ENCODE measurements around the gene AKAP13.
"Not testable (repeated sequence)": the region's sequence is repeated elsewhere in the genome, so short reads cannot be mapped to it uniquely, and the experiment has no call there.

Gene AKAP13

DNA sequence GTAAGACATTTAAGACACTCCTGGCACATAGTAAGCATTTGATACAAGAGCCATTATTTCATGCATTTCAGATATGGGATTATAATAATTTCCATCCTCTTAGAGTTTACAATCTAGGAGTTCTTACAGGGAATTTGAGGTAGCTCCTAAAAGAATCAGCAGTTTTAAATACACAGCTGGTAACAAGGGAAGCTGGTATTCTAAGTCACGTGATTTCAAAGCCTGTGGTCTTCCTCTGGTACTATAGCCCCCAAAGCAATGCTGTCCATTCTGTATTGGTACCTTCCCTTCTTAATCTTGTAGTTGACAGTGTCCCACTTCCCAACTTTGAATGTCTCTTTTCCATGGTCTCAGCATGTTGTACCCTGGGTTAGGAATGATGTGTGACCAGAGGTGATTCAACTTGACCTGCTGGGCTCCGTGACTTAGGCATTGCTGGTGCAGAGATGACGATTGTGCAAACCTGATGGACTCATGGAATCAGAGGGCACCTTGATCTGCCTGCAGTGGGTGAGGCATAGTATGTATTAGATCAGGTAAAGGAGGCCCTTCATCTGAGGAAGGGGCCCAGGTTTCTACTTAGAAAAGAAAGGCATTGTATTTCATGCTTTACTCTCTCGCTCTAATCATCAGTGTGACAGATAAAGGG lies 122.9 kb downstream of the AKAP13 start:
- DNase-seq, result no peak

DNA sequence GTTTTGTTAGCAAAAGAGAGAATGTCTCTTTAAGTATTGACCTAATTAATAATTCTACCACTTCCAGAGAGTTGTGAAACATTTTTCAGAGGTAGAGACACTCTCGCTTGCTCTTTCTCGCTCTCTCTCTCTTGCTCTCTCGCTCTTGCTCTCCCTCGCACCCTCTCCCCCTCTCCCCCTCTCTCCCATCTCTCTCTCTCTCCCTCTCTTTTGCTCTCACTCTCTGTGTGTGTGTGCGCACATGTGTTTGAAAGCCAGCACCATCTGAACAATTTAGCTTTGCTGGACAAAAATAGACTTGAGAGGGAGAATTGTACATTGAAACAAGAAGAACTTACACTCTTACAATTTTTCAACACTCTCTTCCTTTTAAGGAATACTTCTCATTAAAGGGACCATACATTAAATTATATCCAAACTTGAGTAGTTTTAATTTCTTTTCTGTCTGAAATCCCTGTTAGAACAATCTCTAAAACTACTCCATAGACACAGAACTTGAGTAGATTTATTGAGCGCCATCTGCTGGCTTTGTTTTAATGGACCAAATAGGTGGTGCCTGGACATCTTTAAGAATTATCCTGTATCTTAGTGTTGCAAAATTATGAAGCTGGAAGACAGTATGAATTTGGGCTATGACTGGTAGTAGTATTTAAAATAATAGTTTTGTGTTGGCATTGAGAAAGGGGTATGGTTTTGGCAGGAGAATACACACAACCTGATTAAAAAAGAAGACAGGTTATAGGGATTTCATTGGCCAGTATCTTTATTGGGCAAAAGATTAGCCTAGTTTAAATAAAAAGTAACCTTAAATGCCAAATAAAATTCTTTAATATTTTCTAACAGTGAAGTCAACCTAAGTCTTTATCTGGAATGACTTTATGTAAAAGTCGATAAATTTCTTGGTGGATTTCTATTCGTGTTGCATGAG lies 124.6 kb downstream of the AKAP13 start:
- no peak for DNase-seq

DNA sequence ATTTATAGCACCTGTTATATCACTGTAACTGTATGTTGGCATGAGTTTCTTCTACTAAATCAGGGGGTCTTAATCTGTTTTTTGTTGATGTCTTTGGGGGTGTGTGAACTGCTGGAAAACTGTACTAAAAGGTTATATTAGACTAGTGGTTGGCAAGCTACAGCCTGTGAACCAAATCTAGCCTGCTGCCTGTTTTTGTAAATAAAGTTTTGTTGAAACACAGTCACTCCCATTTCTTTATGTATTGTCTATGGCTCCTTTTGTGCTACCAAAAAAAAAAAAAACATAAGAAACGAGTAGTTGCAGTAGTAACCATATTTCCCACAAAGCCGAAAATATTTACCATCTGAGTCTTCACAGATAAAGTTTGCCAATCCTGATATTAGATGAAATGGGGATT lies 126.7 kb downstream of the AKAP13 start:
- DNase-seq, result no peak

DNA sequence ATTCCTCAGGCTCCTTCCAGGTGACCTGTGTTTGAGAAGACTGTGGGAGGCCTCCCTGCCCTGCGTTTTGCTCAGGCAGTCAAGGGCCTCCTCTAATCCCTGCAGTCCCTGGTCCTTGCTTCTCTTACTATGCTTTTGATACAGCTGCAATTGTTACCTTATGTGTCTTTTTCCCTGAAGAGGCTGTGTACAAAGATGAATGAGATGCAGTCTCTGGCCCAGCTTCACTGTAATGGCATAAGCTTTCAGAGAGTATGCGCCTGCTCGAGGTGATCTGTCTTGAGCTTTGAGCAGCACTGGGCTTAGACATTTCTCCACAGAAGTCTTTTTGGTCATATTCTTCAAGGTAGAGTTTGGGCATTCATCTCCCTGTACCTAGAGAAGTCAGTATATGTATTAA lies 129.6 kb downstream of the AKAP13 start:
- no peak for DNase-seq

DNA sequence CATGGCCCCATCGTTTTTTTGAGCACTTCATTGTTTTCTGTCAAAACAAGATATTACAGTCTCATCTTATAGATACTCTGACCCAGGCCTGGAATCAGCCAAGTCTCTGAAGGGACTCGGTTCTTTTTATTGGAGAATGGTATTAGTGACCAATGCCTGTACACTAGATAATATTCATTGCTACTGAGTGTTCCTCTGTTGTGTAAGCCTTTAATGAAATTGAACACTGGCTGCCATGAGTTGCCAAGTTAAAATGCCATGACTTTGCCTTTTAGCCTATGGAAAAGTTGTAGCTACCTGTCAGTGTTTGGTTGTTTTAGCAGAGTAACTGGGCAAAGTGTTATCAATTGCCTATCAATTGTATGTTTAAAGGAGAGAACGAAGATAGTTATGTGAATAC lies 134.0 kb downstream of the AKAP13 start:
- DNase-seq, result no peak

DNA sequence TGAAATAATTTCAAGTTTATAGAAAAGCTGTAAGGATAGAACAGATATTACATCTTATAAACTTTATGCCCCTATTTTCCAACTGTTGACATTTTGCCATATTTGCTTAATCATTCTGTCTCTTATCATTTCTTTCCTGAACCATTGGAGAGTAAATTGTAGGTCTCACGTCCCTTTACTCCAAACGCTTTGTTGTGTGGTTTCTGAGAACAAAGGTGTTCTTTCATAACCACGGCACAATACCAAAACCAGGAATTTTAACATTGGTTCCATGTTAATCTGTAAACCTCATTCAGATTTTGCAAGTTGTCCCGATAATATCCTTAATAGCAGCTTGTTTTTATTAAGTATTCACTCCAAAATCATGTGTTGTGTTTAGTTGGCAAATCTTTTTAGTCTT lies 134.8 kb downstream of the AKAP13 start:
- DNase-seq, result no peak

DNA sequence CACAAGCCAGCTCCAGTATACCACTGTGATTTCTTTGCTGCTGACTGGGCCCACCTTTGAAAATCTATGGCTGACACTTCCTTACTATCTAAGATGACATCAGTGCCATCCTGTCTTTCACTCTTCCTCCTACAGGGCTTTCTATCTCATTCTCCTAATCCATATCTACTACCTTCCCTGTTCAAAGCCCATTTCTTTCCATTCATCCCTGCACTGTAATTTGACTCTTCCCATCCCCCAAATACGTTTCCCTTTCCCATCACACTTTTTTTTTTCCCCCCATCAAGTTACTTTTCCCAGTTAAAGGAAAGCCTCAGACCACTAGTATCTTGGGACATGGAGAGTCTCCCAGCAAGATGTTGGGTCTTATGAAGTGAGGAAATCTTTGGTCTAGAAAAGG lies 136.7 kb downstream of the AKAP13 start:
- no peak for DNase-seq

DNA sequence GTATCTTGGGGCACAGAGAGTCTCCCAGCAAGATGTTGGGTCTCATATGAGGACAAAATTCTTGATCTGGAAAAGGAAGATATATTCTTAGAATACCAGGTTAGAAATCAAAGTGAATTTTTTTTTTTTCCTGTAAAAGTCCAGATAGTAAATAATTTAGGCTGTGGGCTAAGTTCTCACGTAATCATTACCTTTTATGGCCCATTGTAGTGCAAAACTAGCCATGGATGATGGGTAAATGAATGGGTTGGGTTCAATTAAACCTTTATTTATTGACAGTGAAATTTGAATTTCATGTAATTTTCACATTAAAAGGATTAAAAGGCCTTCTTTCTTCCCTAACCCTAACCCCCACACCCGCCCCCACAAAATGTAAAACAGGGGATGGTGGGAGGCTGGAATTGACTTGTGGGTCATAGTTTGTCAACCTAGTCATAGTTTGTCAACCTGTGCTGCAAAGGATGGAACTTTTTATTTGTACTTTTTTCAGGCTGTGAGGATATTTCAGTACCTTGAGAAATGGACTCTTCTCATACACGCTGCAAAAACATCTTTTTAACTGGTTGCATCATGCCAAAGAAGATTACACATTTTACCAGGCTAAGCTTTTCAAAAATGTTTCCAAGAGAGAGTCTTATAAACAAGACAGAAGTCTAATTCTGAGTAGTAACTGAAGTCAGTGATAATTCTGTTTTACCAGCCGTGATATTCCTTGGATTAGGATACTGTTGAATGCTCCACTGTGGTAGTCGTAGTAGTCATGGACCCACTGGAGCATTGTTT lies 138.8 kb downstream of the AKAP13 start:
- no peak for DNase-seq

DNA sequence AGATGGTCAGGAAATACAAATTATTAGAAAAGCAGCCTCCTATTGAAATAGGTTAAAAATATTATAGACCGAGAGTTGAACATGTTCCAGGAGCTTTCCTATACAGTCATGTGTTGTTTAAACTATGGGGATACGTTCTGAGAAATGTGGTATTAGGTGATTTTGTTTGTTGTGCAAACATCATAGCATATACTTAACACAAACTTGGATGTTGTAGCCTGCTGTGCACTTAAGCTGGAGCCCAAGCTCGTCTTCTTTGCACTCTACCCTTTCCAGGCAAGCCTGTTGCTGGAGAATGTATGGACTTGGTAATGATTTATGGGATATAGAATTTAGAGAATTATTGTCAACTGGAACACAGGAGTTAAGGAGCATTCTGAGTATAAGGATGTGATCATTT lies 140.2 kb downstream of the AKAP13 start:
- no peak for DNase-seq

DNA sequence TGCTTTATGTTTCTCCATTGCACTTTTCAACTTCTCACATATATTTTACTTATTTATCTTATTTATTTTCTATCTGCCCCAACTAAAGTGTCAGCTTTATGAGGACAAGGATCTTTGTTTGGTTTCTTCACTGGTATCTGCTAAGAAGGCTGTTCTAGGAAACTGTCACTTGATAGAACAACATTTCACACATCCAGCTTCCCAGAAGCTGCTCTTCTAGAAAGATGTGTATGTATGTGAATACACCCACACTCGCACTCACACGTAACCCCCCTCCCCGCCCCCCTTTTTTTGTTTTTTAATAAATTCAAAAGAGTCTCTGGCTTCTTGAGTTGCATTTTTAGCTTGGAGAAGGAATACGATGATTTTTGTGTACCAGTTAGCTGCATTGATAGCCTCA lies 143.1 kb downstream of the AKAP13 start:
- DNase-seq, result no peak

DNA sequence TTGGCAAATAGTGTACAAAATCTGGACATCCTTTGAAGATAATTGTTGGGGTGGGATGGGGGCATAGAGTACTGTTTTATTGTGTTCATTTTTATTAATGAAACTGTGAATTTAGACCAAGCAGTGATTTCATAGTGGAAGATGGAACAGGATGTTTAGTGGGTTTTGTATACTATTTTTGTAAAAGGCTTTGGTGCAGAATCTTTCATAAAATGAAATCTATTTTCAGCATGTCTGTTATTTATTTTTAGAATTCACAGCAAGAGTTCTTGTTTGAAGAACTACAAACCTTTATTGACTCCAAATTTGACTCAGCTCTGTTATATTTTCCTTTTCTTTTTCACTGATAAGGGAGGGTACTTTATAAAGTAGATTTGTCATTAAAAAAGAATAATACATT lies 145.4 kb downstream of the AKAP13 start:
- DNase-seq, result no peak

DNA sequence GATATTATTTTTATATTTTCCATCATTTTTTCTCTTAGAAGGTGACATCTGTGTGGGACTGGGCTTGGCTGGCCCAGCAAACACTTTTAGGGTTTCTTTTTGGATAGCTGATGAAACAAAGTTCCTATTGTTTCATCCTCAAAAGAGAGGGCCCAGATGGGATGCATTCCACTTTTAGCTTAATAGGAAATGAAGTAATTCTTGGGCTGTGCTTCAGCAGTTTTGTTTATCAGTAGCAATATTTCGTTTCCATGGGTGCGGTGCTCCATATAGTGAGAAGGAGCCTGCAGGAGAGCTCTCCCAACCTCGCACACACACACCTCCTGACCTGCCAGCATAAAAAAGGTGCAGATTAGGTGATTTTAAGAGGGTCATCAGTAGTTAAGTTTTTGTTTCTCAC lies 147.5 kb downstream of the AKAP13 start:
- DNase-seq, result no peak

DNA sequence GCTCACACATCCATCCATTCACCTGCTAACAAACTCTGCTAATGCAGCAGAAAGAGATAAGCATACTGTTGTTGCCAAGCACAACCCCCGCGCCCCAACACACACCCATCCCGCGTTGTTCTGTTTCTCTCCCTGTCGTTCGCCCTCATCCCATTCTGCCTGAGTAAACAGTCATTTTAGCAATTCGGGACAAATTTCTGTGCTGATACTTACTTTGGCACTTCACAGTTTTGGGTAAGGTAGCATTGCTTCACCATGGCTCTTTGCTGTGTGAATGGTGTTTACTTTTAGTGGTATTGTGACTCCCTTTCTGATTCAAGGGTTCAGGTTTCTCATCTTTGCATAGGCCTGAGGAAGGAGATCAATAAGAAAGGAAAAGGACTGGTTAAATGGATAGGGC lies 149.7 kb downstream of the AKAP13 start:
- DNase-seq, result no peak

DNA sequence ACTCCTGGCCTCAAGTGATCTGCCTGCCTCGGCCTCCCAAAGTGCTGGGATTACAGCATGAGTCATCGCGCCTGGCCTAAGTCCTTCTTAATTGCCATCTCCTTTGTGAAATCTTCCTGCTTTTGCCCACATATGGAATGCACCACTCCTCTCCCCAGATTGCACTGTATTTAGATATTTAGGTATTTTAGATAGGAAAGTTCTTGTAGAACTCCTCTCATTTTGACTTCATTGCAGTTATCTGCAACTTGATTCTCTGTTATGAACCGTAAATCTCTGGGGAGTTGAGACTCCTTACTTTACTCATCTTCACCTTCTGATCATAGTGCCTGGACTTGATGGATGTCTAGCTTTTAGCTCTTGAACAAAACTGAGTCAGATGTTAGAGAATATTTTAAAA lies 150.7 kb downstream of the AKAP13 start:
- DNase-seq, result no peak

DNA sequence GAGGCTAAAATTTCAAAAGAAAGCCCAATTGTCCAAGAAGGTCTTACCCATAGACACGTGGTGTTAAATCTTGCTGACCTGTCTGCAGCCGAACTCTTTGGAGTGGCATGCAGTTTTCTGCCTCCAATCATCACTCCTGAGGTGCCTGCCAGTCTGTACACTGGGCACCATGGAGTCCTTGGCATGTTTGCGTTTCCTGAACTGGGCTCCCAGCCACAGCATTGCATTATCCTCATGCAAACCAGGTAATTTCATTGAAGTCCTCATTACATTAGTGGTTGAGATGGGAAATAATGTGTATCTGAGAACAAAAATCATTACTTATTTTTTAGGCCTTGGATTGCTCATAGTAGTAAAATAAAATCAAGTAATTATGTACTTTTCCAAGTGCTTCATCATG lies 152.3 kb downstream of the AKAP13 start:
- DNase-seq, result no peak

DNA sequence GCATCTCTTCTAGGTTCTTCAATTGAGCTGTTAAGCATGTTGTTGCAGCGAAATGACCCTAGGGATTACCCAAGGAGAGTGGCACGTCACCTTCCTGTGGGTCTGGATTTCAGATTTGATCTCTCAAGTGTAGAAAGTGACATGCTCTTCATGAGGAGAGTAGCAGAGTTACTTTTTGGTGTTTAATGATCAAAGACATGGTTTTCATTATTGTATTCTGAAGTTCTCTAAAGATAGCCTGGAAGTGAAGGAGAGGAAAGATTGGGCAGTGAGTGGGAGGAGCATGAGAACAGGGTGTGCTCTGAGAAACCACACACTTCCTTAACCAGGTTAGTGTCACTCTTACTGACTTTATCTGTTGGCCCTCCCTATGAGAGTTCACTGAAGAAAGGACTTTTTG lies 153.6 kb downstream of the AKAP13 start:
- no peak for DNase-seq

DNA sequence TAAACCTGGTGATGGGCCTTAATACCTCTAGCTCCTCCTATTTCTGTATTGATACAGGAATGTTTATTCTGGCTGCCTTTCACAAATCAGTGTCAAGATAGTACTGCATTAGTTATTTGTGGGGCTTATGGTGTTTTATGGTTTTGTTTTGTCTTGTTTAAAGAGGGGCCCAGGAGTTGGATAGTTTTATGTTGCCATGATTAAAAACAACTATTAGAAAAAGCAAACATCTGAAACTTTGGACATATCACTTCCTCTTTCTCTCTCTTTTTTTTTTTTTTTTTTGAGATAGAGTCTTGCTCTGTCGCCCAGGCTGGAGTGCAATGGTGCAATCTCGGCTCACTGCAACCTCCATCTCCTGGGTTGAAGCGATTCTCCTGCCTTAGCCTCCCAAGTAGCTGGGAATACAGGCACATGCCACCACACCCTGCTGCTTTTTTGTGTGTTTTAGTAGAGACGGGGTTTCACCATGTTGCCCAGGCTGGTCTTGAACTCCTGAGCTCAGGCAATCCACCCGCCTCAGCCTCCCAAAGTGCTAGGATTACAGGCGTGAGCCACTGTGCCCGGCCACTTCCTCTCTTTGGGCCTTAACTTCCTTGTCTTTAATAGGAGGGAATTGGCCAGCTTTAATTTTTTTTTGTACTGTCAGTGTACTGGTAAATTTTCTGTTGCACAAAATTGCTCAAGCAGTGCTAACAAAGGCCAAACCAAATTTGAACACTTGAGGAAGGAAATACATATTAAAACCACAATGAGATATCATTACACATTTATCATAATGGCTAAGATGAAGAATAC lies 155.3 kb downstream of the AKAP13 start:
- DNase-seq, result not testable (repeated sequence)

DNA sequence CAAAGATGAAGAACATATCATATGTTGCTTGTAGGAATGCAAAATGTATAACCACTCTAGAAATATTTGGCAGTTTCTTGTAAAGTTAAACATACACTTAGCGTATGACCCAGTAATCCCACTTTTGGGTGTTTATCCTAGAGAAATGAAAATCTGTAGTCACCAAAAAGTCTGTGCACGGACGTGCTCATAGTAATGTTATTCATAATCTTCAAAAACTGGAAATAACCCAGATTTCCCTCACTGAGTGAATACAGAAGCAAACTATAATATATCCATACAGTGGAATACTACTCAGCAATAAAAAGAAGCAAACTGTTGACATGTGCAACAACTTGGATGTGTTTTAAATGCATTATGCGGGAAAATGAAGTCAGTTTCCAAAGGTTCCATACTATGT lies 155.9 kb downstream of the AKAP13 start:
- DNase-seq, result no peak

DNA sequence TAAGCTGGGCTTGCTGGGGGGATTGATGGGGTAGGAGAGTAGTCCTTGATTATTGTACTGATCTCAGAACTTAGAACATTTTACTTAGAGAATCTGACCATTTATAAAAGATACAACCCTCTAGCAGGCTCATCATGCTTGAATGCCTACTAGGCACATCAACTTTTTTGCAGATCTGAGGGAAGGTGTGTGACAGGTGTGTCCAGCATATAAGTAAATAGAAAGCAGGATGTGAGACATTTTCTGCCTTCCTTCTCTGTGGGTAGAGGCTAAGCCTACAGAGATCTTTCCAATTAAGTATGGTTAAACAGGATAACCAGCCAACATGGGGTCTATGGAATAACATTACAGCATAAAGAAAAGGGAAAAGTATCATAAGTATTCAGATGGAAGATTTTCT lies 159.1 kb downstream of the AKAP13 start:
- DNase-seq, result no peak

DNA sequence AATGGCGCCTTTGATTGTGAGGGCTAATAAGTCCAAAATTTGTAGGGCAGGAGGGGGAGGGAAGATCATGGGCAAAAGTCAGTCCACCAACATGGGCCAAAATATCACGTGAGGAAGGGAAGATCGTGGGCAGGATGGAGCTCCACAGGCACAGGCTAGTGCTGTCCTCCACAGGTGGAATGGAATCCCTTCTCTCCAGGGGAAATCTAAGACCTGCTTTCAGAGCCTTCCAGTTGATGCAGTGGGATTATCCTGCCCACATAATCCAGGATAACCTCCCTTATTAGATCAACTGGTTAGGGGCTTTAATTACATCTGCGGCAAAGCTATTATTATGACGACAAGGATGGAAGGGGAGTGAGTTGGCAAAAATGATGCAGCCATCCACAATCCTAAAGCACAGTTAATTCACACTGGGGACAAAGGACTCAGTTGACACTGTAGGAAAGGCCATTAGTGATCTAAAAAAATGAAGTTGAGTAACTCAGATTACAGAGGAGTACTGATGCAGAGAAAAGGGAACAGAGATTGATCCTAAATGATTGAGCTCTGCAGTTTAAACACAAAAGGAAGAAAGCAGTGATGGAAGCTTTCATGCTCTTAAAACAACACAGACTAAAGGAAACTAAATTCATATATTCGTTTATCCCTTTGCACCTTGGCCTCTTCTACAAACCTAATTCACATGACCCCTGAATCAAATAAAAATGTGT lies 159.8 kb downstream of the AKAP13 start:
- no peak for DNase-seq

DNA sequence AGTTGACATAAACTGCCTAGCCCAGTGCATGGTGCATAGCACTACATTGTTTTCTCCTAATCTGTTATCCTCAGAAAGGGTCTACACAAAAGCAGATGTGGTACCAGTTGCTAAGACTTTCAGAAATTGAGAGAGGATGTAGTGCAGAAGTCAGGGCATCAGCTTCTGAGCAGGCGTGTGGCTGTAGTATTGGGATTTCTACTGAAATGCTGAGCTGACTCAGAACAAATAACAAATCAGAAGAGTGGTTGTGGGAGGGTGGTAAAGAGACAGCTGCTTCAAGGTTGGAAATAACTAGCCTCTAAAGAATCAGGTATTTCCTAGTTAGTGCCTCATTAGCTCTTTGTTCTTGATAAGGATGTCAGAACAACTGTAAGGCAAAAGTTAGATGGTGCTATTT lies 161.3 kb downstream of the AKAP13 start:
- no peak for DNase-seq

DNA sequence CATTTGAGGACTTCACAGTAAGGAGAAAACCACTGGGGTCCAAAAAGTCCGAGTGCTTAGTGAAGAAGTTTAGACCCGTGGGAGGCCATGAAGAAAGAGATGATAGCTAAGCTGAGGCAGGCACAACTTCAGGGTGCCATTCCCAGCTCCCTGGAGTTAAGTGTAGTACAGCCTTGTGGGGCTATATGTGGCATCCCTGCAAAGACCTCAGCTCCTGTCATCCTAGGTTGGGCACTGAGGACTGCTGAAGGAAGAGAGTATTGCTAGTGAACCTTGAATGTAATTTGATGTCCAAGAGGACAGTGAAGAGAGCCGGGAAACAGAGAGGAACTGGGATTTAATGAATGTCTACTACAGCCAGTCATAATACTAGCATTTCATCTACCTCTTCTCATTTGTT lies 162.1 kb downstream of the AKAP13 start:
- DNase-seq, result no peak
